HCT116 (cell line): Measurements from ENCODE around the gene TRMO. TPM values are rescaled to one million over a fixed set of nuclear protein-coding genes. Genes with fewer than 3 reads are reported as not detected.

ENCODE experiments used
- ATAC-seq: fragments of 200-7000 bp; cut with Tn5 transposase; 2 replicates; pipeline ENCODE4 v1.9.1; 2020; ENCODE audit warnings: mild to moderate bottlenecking, moderate library complexity
- BruUV-seq: library from RNA; stranded (reverse); fragments of 400-500 nt; replicated peaks from 2 replicates; lab custom pipeline; 2021; lab: Mats Ljungman, UMichigan
- CTCF ChIA-PET: fragments of 300-600 bp; sonication (Branson Sonifier 250); formaldehyde crosslinking; loops from one replicate; lab custom pipeline; 2021; ENCODE audit warnings: antibody characterized with exemption; lab: Charles Lee
- POLR2A ChIA-PET: fragments of 300-600, 350-600 bp; sonication (Branson Sonifier 250); formaldehyde crosslinking; loops from one replicate; lab custom pipeline; 2021; ENCODE audit warnings: antibody characterized with exemption; lab: Charles Lee
- RAD21 ChIA-PET, 2 experiments: fragments of 300-600 bp; sonication (Branson Sonifier 250); formaldehyde crosslinking; loops; one replicate each; lab custom pipeline; 2023; ENCODE audit warnings: low total read pairs in 2 of 2; ENCODE audit not compliant: uncharacterized antibody in 2 of 2, unreplicated experiment in 2 of 2, low non-redundant PET in 1 of 2; lab: Charles Lee
- DNase-seq: peaks from one replicate; pipeline ENCODE4 v3.0.0-alpha.2; 2010; ENCODE audit warnings: low read depth, low spot score
- H2AFZ ChIP-seq: fragments of 200-600 bp; shearing (Covaris generic), sonication (generic); 2 replicates; pipeline ENCODE4 v1.6.1; 2017; ENCODE audit warnings: low read depth, mixed run types, mixed read lengths, antibody characterized with exemption, low read length; ENCODE audit not compliant: poor library complexity, severe bottlenecking
- H3K27ac ChIP-seq: 2 replicates; pipeline ENCODE4 v1.5.1; 2012; ENCODE audit warnings: low read depth, low read length
- H3K27me3 ChIP-seq: fragments of 200-600 bp; sonication (generic); 2 replicates; pipeline ENCODE4 v1.6.1; 2016; ENCODE audit warnings: mixed run types, low read length, mixed read lengths; ENCODE audit not compliant: insufficient read depth
- H3K36me3 ChIP-seq, 2 experiments: fragments of 200-500 bp in 1 of 2; fragments of 200-600 bp in 1 of 2; sonication (Bioruptor generic) in 1 of 2; sonication (generic) in 1 of 2; 2 replicates each; pipeline versions ENCODE4 v1.5.1 to v1.6.1; 2014 to 2016; ENCODE audit warnings: low read length in 2 of 2, inconsistent platforms in 1 of 2, mixed read lengths in 1 of 2, mixed run types in 1 of 2; ENCODE audit not compliant: insufficient read depth in 2 of 2, control insufficient read depth in 1 of 2
- H3K4me1 ChIP-seq, 2 experiments: fragments of 200-600 bp in 1 of 2; sonication (generic) in 1 of 2; 2 replicates each; pipeline versions ENCODE4 v1.5.1 to v1.6.1; 2012 to 2017; ENCODE audit warnings: low read length in 2 of 2, inconsistent platforms in 1 of 2, mild to moderate bottlenecking in 1 of 2, mixed read lengths in 1 of 2, mixed run types in 1 of 2, moderate library complexity in 1 of 2; ENCODE audit not compliant: insufficient read depth in 2 of 2, control insufficient read depth in 1 of 2
- H3K4me2 ChIP-seq: fragments of 200-600 bp; sonication (generic); 2 replicates; pipeline ENCODE4 v1.6.1; 2017; ENCODE audit warnings: mixed run types, low read length, mixed read lengths
- H3K4me3 ChIP-seq, 2 experiments: fragments of 200-600 bp in 1 of 2; sonication (generic) in 1 of 2; replicated peaks in 1 of 2; 2 replicates each; pipeline ENCODE4 v1.5.1; 2011 to 2016; ENCODE audit warnings: low read length in 2 of 2, control low read depth in 1 of 2, low read depth in 1 of 2, mild to moderate bottlenecking in 1 of 2, mixed read lengths in 1 of 2, mixed run types in 1 of 2
- H3K79me2 ChIP-seq: fragments of 200-600 bp; sonication (generic); 2 replicates; pipeline ENCODE4 v1.6.1; 2017; ENCODE audit warnings: mild to moderate bottlenecking, mixed run types, low read length, moderate library complexity, mixed read lengths; ENCODE audit not compliant: insufficient read depth
- H3K9ac ChIP-seq: fragments of 200-600 bp; sonication (generic); 2 replicates; pipeline ENCODE4 v1.6.1; 2016; ENCODE audit warnings: low read length, mixed read lengths
- H3K9me2 ChIP-seq: fragments of 200-600 bp; sonication (generic), shearing (Covaris generic); 2 replicates; pipeline ENCODE4 v1.6.1; 2017; ENCODE audit warnings: mixed run types, mild to moderate bottlenecking, moderate library complexity; ENCODE audit not compliant: insufficient read depth
- H3K9me3 ChIP-seq, 2 experiments: fragments of 200-500 bp in 1 of 2; fragments of 200-600 bp in 1 of 2; sonication (Bioruptor generic) in 1 of 2; sonication (generic) in 1 of 2; 2 replicates each; pipeline ENCODE4 v1.6.1; 2014 to 2017; ENCODE audit warnings: low read length in 2 of 2, mixed read lengths in 2 of 2, inconsistent platforms in 1 of 2, low read depth in 1 of 2, mild to moderate bottlenecking in 1 of 2, mixed run types in 1 of 2, moderate library complexity in 1 of 2; ENCODE audit not compliant: control insufficient read depth in 1 of 2, insufficient read depth in 1 of 2
- H4K20me1 ChIP-seq: fragments of 200-600 bp; sonication (generic), shearing (Covaris generic); 2 replicates; pipeline ENCODE4 v1.6.1; 2017; ENCODE audit warnings: mixed run types, mild to moderate bottlenecking, moderate library complexity; ENCODE audit not compliant: insufficient read depth
- ATF3 ChIP-seq: IDR thresholded peaks from 2 replicates; pipeline ENCODE4 v1.6.1; 2012
- CEBPB ChIP-seq: IDR thresholded peaks from 2 replicates; pipeline ENCODE4 v1.6.1; 2012; ENCODE audit warnings: low read depth
- CTCF ChIP-seq, 3 experiments: fragments of 200-600 bp in 1 of 3; sonication (generic) in 1 of 3; IDR thresholded peaks in 2 of 3; conservative IDR thresholded peaks in 1 of 3; 2 replicates each; pipeline ENCODE4 v1.5.1; 2012 to 2017; ENCODE audit warnings: low read depth in 2 of 3, low read length in 2 of 3, antibody characterized with exemption in 1 of 3, borderline replicate concordance in 1 of 3, control low read depth in 1 of 3, mild to moderate bottlenecking in 1 of 3, mixed read lengths in 1 of 3, mixed run types in 1 of 3, moderate library complexity in 1 of 3; ENCODE audit not compliant: insufficient read depth in 1 of 3
- EGR1 ChIP-seq: IDR thresholded peaks from 2 replicates; pipeline ENCODE4 v1.6.1; 2012; ENCODE audit warnings: low read depth
- ELF1 ChIP-seq: IDR thresholded peaks from 2 replicates; pipeline ENCODE4 v1.6.1; 2012; ENCODE audit warnings: low read depth, borderline replicate concordance
- EZH2phosphoT487 ChIP-seq: fragments of 200-600 bp; IDR thresholded peaks from 2 replicates; pipeline ENCODE4 v1.6.1; 2018; ENCODE audit warnings: antibody characterized with exemption, borderline replicate concordance
- REST ChIP-seq: IDR thresholded peaks from 2 replicates; pipeline ENCODE4 v1.6.1; 2012; ENCODE audit warnings: low read depth
- SIN3A ChIP-seq: IDR thresholded peaks from 2 replicates; pipeline ENCODE4 v1.6.1; 2012; ENCODE audit warnings: low read depth
- TCF7L2 ChIP-seq: IDR thresholded peaks from 2 replicates; pipeline ENCODE4 v1.7.0; 2011; ENCODE audit warnings: borderline replicate concordance, inconsistent platforms; ENCODE audit not compliant: insufficient read depth, insufficient read length; ENCODE audit errors: extremely low read depth
- YY1 ChIP-seq: IDR thresholded peaks from 2 replicates; pipeline ENCODE4 v1.6.1; 2011; ENCODE audit warnings: low read length, low read depth, moderate library complexity, mild to moderate bottlenecking; ENCODE audit not compliant: insufficient replicate concordance; ENCODE audit errors: extremely low read depth
- ZNF274 ChIP-seq: fragments of 200-500 bp; sonication (Bioruptor generic); IDR thresholded peaks from 2 replicates; pipeline ENCODE4 v1.6.1; 2014; ENCODE audit warnings: mild to moderate bottlenecking, low read depth, low read length, inconsistent platforms
- intact Hi-C: fragments of 100-400 bp; cut with micrococcal nuclease; formaldehyde crosslinking; loops from 2 replicates; pipeline ENCODE4 v1.10.0; 2022
- total RNA-seq: library from RNA; stranded (reverse); gene quantifications from one replicate; pipeline ENCODE4 v1.2.1, GENCODE V29; 2021; ENCODE audit not compliant: unreplicated experiment

The TRMO gene
- total RNA-seq, 1 experiment from 2014 or later, result 10.2 TPM

- TF ChIP-seq CTCF (IDR thresholded peaks at IDR 0.05 in 2 of 3, conservative IDR thresholded peaks at IDR 0.05 in 1 of 3; ENCODE audit: borderline replicate concordance in 1 of 3, insufficient read depth in 1 of 3, low read depth in 2 of 3, low read length in 2 of 3), result no peak
- TF ChIP-seq ELF1, result no peak
- no peak for TF ChIP-seq TCF7L2
- TF ChIP-seq ATF3, result no peak
- no peak for TF ChIP-seq CEBPB
- TF ChIP-seq ZNF274, result no peak
- no peak for TF ChIP-seq EZH2phosphoT487
Measured at GRCh38 chr9:97880336-97880735, 42.0 kb downstream of the TRMO start (continued).

- TF ChIP-seq SIN3A, result no peak
- no peak for TF ChIP-seq ELF1
- TF ChIP-seq YY1, result no peak
- no peak for TF ChIP-seq EGR1
- no peak for TF ChIP-seq ATF3
- no peak for TF ChIP-seq REST
- no peaks in the 10 kb centered on the region for H3K36me3 ChIP-seq
- H3K4me3 ChIP-seq, result no peak overlapping the region
- RAD21 ChIA-PET, result no interaction called here
- no peaks in the 10 kb centered on the region for H3K9me3 ChIP-seq
- CTCF ChIA-PET, result no interaction called here
- H3K79me2 ChIP-seq, result no peaks in the 10 kb centered on the region
- no peaks in the 10 kb centered on the region for H3K27me3 ChIP-seq
- no peak for DNase-seq
- intact Hi-C loops, result no loop called here
- H2AFZ ChIP-seq, result no peak overlapping the region
- no peaks in the 10 kb centered on the region for H4K20me1 ChIP-seq
- no TSS peak for BruUV-seq
- ATAC-seq, result no peak
- H3K4me2 ChIP-seq, result no peak overlapping the region
- H3K4me1 ChIP-seq, result peaks cover 0 to 7% of the 10 kb centered on the region in 2 experiments; a peak in 2 of 4 replicates
- no peak overlapping the region for H3K27ac ChIP-seq
- H3K9me2 ChIP-seq, result no peaks in the 10 kb centered on the region
- POLR2A ChIA-PET, result no interaction called here
- H3K9ac ChIP-seq, result no peak overlapping the region
Measured at GRCh38 chr9:97876061-97876460, 46.2 kb downstream of the TRMO start.
